Ramos (cell line): Measurements from ENCODE around the gene FOXL3.
"Not testable (repeated sequence)": the region's sequence is repeated elsewhere in the genome, so short reads cannot be mapped to it uniquely, and the experiment has no call there.

ENCODE experiments used
- in situ Hi-C: fragments of 300-500 bp; cut with MboI; formaldehyde crosslinking; loops from one replicate; pipeline ENCODE4 v1.14.3; 2022; ENCODE audit warnings: low sequenced_read_pairs; ENCODE audit not compliant: unreplicated experiment

FOXL3 gene

GRCh38 chr7:289756-290553 lies at the start of gene FOXL3:
TSS of gene FOXL3 (plus strand) at chr7:290170. CDS start at chr7:290170, 0 bp downstream.
- in situ Hi-C loops = no loop called here

GRCh38 chr7:240887-241421 lies 49.0 kb upstream of the FOXL3 start:
- in situ Hi-C loops = no loop called here

- in situ Hi-C loops = no loop called here
Observed at GRCh38 chr7:241513-241912, 48.5 kb upstream of the FOXL3 start.

- in situ Hi-C loops = not testable (repeated sequence)
Observed at GRCh38 chr7:242826-243579, 47.0 kb upstream of the FOXL3 start.

GRCh38 chr7:243580-243978 lies 46.4 kb upstream of the FOXL3 start:
- in situ Hi-C loops = not testable (repeated sequence)

GRCh38 chr7:244974-245373 lies 45.0 kb upstream of the FOXL3 start:
- in situ Hi-C loops = no loop called here

DNA sequence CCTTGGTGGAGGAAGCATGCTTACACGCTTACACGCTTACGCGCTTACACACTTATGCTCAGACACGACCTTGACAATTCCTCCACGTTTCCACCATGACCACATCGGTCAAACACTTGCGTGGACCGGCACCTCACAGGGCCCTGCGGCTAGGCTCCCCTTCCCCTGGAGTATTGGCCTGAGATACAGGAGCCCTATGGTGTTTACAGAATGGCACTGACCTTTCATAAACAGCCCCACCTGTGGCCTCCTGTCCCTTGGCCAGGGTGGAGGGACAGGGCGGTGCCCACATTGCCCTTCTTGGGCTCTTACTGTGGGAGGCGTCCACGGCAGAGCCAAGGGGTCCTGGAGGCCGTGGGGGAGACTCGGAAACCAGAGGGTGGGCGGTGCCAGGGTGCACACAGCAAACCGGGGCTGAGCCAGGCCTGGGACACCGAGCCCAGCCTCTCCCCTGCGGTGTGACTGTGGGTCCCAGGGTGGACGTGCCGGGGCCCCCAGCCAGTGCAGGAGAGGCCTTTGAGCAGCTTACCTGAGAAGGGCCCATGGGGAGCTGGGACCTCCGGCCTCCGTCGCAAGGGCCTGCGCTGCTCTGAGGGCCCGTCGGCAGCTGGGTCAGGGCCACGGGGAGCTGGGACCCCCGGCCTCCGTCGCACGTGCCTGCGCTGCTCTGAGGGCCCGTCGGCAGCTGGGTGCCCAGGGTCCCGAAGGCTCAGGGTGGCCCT lies 44.2 kb upstream of the FOXL3 start:
- in situ Hi-C loops = no loop called here

GRCh38 chr7:246451-246850 lies 43.5 kb upstream of the FOXL3 start:
- in situ Hi-C loops = no loop called here

- in situ Hi-C loops = no loop called here
Observed at GRCh38 chr7:247181-247580, 42.8 kb upstream of the FOXL3 start.

DNA sequence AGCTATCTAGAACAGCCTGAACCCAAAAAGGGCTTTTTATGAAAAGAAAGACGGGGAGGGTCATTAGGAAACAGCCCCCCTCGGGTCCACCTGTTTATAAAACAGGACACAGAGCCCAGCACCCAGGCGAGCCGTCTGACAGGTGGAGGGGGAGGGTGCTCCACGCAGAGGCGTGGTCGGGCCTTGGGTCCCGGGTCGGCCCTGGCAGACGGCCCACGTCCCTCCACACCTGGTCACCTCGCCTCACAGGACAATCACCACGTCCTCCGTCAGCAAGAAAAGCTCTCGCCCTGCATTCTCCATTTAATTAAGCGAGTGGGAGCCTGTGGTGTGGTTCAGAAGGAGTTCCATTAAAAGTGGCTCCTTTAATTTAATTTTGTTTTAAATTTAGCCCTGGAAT lies 42.3 kb upstream of the FOXL3 start:
- in situ Hi-C loops = no loop called here

DNA sequence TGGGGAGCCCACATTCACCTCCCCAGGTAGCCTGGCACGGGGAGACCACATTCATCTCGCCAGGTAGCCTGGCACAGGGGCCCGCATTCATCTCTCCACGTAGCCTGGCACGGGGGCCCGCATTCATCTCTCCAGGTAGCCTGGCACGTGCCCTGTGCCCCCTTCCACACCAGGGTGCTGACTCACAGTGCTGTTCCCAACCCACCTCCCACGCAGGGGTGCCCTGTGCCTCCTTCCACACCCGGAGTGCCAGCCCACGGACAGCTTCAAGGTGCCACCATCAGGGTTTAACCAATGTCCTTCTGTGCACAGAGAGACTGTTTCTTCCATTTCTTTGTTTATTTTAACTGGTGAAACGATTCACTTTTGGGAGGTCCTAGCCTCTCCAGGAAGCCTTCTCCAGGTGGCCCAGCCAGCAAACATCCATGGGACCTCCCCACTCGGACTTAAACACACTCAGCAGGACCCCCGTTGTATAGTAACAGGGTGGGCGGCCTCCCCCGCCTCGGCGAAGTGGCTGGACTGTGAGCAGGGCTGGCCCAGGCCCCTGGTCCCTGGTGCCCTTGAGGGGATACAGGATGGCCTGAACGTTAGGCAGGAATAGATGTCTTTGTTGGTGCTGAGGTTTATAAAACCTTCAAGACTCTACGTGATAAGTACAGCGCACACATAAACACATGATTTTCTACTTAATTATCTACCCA lies 41.1 kb upstream of the FOXL3 start:
- in situ Hi-C loops = no loop called here

- in situ Hi-C loops = no loop called here
Observed at GRCh38 chr7:249989-250388, 40.0 kb upstream of the FOXL3 start.

- in situ Hi-C loops = no loop called here
Observed at GRCh38 chr7:250523-250922, 39.4 kb upstream of the FOXL3 start.

DNA sequence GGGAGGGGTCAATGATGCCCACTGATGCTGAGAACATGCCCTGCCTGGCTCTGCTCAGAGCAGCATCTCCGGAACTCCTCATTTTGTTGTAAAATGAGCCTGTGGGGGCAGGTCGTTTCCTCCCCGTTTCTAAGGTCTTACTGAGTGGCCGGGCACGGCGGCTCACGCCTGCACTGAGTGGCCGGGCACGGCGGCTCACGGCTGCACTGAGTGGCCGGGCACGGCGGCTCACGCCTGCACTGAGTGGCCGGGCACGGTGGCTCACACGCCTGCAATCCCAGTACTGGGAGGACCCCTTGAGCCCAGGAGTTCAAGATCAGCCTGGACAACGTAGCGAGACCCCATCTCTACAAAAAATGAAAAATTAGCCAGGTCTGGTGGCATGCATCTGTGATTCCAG lies 39.0 kb upstream of the FOXL3 start:
- in situ Hi-C loops = no loop called here

- in situ Hi-C loops = no loop called here
Observed at GRCh38 chr7:251446-252175, 38.4 kb upstream of the FOXL3 start.

- in situ Hi-C loops = no loop called here
Observed at GRCh38 chr7:252216-252965, 37.6 kb upstream of the FOXL3 start.

GRCh38 chr7:252981-253380 lies 37.0 kb upstream of the FOXL3 start:
- in situ Hi-C loops = no loop called here

DNA sequence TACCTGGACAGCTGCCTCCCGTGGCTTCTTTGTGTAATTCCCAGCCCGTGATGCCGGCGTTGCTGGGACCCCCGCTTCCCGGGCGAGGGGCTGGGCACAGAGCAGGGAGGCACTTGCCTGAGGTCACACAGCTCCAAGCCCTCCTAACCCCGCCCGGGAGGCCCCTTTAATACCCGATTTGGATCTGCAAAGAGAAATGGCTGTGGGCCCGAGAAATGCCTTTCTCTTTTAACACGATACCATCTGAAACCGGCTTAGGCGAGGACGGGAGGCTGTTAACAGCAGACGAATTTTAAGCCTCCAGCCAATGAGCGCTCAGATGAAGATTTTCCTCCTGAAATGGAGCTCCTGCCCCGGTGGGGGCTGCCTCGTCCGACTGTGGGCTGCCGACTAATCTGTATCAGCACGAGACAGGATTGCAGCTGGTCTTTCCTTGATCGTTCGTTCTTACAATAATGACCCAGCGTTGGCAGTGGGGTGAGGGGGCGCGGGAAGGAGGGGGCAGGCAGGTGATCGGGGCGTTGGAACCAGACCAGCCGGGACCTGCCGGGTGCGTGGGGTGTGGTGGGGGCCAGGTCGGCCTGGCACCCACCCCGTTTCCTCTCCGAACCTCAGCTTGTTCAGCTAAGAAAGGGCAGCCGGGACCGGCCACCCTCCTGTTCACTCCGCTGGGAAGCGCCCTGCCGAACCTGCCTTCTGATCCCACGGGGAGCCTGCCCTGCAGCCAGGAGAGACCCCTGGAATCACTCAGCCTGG lies 36.2 kb upstream of the FOXL3 start:
- in situ Hi-C loops = no loop called here
